ENCODE measurements around the gene CD93.

CD93 gene

GRCh38 chr20:23052904-23053303, 33.2 kb downstream of the CD93 start:
- DNase-seq, result no peak

- DNase-seq, result peak; percentile 93 to 95 (median 94)
Measured at GRCh38 chr20:23050847-23051627, 35.1 kb downstream of the CD93 start.

- peak; percentile 50 to 69 (median 56) for DNase-seq
Measured at GRCh38 chr20:23050076-23050838, 35.9 kb downstream of the CD93 start.

- DNase-seq, result peak; percentile 80 to 87 (median 82)
Measured at GRCh38 chr20:23049201-23050075, 36.7 kb downstream of the CD93 start, which contains the start of gene THBD. THBD (minus strand) TSS chr20:23049672; CDS start chr20:23049504, 168 bp downstream.

- DNase-seq, result peak; percentile 77 to 89 (median 85)
Measured at GRCh38 chr20:23048283-23049200, 37.6 kb downstream of the CD93 start.

GRCh38 chr20:23047738-23048214, 38.3 kb downstream of the CD93 start:
- peak in 2 of 3 donors; percentile 25 to 33 for DNase-seq

- no peak for DNase-seq
Measured at GRCh38 chr20:23047001-23047737, 39.0 kb downstream of the CD93 start.

GRCh38 chr20:23046431-23046830, 39.7 kb downstream of the CD93 start:
- peak in 1 of 3 donors; percentile 27 for DNase-seq

- no peak for DNase-seq
Measured at GRCh38 chr20:23043376-23043775, 42.7 kb downstream of the CD93 start.

GRCh38 chr20:23042270-23042669, 43.9 kb downstream of the CD93 start:
- DNase-seq, result no peak

- no peak for DNase-seq
Measured at GRCh38 chr20:23039885-23040508, 46.1 kb downstream of the CD93 start.

- no peak for DNase-seq
Measured at GRCh38 chr20:23039136-23039875, 46.8 kb downstream of the CD93 start.

GRCh38 chr20:23037017-23037481, 49.1 kb downstream of the CD93 start:
- no peak for DNase-seq

- DNase-seq, result no peak
Measured at GRCh38 chr20:23036371-23036770, 49.8 kb downstream of the CD93 start.

GRCh38 chr20:23035731-23036130, 50.4 kb downstream of the CD93 start:
- DNase-seq, result no peak

- peak in 1 of 3 donors; percentile 37 for DNase-seq
Measured at GRCh38 chr20:23034721-23035671, 51.1 kb downstream of the CD93 start, which contains the start of gene SSTR4. SSTR4 (plus strand) TSS chr20:23035312; CDS start chr20:23035484, 172 bp downstream.

- no peak for DNase-seq
Measured at GRCh38 chr20:23033918-23034317, 52.2 kb downstream of the CD93 start.

- DNase-seq, result no peak
Measured at GRCh38 chr20:23032750-23033078, 53.4 kb downstream of the CD93 start.

Data from suppressor macrophage treated with lipopolysaccharide for 1 hour (primary cell).